GM19238 (cell line): ENCODE results near the gene PLK5.
"Not testable (repeated sequence)": the region's sequence is repeated elsewhere in the genome, so short reads cannot be mapped to it uniquely, and the experiment has no call there.

Source experiments
- DNase-seq: peaks from one replicate; pipeline ENCODE4 v3.0.0; 2011; ENCODE audit warnings: low spot score; ENCODE audit not compliant: insufficient read length

PLK5 gene, protein sequence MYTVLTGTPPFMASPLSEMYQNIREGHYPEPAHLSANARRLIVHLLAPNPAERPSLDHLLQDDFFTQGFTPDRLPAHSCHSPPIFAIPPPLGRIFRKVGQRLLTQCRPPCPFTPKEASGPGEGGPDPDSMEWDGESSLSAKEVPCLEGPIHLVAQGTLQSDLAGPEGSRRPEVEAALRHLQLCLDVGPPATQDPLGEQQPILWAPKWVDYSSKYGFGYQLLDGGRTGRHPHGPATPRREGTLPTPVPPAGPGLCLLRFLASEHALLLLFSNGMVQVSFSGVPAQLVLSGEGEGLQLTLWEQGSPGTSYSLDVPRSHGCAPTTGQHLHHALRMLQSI

DNA sequence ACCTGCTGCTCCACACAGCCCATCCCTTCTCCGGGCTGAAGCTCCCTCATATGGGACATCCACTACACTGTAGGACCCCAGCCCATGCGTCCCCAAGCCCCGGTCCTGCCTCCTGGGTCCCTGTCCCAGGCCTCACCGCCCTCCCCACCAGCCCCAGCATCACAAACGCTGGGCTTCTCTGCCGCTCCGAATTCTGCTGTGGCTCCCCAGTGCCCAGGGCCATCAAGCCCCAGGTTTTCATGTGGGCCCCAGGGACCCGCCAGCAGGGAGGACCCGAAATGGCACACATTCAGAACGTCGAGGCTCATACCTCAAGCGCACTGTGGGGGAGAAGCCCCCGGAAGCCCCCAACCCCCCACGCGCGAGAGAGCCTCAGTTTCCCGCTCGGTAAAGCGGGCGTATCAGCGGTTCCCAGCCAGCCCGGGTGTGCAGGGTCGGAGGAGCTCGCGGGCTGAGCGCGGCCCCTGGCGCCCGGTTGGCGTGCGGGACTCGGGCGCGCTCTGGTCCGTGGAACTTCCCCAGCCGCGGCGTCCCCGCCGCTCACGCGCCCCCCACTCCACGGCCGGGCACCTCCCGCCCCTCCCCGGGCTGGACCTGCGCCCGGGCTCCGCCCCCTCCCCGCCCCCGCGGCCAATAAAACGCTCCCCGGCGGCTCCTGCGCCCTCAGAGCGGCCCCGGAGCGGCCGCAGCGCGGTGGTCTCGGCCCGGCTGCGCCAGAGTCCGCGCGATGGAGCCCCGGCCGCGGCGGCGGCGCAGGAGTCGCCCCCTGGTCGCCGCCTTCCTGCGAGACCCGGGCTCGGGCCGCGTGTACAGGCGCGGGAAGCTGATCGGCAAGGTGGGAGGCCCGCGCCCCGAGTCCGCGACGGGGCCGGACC lies at the start of gene PLK5:
Gene PLK5, plus strand, starts transcription at position 666 of the 875 bp plus-strand sequence. CDS start 2,920 bp downstream, outside the sequence.
- no peak for DNase-seq

DNA sequence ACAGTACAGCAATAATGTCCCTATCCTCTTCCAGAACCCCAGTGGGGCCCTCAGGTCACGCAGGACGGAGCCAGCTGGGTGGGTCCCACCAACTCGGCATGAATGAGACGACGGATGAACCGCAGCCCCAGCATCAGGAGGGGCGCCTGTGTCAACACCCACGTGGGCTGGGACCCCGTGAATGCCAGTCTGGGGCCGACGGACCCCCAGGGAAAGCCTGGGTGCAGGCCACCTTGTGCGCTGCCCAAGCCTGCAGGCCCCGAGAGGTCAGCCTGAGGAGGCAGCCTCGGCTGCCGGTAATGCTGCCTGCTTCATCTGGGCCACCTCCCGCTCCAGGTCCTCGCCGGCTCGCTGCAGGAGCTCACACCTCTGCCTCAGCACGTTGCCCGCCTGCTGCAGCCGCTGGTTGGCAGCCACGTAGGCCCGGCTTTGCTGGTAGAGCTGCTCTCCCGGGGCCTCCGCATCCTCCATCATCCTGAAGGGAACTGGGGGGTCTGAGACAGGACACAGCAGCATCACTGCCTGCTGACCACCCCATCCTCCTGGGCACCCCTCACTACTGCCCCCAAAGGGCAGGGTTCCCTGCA lies 49.0 kb upstream of the PLK5 start:
- no peak for DNase-seq

DNA sequence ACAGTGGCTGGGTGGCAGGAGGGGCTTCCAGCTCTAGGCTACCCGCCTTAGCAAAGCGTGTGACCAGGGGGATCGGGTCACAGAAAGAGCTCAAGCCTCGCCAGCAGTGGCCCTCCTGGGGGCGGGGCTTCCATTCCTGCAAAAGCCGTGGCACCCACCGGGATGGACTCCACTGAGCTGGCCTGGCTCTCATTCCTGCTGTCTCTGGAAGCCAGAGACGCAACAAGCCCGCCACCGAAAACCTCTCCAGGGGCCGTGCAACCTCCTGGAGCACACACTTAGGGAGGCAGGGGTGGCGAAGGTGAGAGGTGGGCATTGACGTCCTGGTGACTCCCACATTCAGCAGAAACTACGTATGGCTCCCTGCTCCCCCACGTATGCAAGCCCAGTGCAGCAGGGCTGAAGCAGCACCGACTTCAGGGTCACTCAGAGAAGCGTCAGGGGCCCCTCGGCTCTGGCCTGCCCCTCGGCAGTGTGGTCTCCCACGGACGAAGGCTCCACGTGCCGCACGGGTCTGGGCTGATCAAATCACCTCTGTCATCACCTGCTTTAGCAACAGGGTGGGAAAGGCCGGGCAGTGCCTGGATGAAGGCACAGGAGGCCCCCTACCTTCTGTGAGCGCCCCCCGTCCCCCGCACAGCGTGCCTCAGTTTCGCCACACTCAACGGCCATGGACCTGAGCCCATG lies 48.0 kb upstream of the PLK5 start:
- DNase-seq: no peak

DNA sequence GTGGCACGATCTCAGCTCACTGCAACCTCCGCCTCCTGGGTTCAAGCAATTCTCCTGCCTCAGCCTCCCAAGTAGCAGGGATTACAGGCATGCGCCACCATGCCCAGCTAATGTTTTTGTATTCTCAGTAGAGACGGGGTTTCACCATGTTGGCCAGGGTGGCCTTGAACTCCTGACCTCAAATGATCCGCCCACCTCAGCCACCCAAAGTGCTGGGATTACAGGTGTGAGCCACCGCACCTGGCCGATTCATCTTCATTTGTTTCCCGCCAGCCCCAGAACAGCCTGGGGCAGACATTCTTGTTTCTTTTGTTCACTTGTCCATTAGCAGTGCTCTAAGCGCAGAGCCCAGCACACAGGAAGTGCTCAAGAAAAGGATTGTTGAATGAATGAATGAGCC lies 46.8 kb upstream of the PLK5 start:
- DNase-seq: not testable (repeated sequence)

DNA sequence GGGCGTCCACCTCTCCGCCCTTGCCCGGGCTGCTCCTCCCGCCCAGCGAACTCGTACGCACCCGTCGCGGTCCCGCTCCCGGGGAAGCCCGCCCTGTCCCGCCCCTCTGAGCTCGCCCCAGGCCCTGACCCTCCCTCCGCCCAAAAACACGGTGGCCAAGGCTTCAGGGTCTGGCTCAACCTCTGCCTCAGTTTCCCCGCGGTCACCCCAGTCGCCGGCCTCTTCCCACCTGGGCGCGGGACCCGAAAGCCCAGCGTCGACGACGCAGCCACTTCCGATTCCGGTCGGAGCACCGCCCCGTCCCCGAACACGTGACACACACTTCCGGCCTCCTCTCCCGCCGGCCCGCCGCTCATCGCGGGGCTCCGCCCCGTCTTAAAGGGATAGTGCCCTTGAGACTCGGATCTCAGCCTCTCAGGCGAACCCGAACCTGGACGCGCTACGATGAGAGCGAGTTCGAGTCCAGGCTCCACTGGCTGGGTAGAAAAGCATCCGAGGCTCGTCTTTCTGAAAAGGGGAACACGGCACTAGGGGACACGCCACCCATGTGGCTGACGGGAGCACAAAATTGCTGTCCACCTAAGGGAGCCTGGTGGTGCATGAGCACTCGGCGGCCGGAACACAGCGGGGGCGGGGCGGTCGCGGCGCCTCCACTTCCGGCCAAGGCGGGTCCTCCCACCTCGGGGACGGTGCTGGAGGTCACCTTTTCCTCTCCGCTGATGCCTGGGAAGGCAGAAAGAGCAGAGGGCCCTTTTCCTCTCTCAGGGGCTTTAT lies 44.8 kb upstream of the PLK5 start, which contains the start of gene C19orf25:
Gene C19orf25, minus strand, starts transcription at position 282 of the 774 bp plus-strand sequence. CDS start 312 bp downstream, outside the sequence.
- peak; percentile 99 for DNase-seq

DNA sequence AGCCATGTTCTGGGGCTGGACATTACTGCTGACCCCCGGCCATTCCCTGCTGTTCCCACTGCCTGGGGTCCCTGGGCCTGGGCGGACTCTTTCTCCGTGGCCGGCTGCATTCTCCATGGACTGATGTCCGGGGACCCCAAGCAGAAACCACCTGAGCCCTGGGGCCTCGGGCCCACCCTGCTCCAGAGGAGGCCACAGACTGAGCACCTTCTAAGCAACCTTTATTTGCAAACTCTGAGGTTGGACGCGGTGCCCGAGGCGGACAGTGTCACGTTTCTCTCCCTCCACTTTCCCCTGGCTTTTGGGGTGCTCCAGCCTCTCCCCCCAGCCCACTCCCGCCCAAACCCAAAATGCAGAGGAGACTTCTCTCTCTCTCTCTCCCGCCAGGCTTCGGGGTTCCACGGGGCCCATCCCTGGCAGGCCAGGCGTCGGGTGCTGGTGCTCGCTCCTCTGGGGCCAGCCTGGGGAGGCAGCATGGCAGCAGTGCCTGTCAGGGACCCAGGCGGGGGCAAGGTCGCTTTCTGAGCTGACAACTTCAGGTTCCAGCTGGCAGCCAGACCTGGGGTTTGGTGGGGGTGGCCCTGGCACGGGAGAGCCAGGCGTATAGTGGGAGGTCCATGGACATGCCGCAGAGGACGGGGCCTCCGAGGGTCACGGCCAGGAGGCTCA lies 42.5 kb upstream of the PLK5 start:
- DNase-seq: no peak

DNA sequence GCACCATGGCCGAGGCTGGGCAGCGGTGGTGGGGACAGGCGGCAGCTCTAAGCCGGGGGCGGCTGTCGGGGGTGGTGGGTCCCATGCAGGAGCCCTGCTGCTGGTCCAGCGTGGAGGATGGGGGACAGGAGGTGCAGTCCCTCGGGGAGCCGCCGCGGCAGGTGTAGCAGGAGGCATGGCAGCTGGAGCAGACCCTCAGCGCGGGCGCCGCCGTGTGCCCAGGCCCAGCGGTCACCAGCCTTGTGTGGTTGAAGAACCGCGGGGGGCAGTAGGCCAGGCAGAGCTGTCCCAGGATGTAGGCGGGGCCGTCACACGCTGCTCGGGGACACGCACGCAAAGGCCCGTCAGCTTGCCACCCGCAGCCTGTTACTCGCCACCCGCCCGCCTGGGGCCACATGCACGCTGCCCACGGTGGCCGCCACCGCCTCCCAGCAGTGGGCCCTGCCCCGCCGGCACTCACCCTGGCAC lies 42.0 kb upstream of the PLK5 start:
- DNase-seq: no peak

DNA sequence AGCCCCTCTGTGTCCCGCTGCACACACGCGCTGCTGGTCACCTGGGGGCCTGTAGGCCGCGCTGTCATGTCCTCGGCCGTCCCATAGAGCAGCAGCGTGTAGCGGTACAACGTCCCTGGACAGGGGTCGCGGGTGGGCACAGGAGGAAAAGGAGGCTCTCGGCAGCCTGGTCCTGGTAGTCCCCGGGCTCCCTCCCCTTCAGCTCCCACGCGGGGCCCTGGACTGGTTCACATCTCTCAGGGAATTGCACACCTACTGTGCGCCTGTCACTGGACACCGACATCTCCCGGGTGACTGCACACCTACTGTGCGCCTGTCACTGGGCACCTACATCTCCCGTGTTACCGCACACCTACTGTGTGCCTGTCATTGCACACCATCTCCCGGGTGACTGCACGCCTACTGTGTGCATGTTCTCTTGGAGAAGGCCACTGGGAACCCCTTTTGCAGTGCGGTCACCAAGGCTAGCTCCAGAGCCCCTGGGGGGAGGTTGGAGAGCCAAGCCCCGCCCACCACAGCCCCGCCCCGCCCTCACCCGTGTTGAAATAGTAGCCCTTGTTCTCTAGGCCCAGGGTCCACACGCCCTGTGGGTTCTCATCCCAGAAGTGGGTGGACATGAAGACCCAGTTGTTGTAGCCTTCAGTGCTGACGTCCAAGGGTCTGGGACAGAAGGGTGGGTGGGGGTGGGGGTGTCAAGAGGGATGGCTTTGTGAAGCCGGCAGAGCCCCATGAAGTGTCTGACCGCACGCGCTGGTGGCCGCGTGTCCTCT lies 41.3 kb upstream of the PLK5 start:
- no peak for DNase-seq

DNA sequence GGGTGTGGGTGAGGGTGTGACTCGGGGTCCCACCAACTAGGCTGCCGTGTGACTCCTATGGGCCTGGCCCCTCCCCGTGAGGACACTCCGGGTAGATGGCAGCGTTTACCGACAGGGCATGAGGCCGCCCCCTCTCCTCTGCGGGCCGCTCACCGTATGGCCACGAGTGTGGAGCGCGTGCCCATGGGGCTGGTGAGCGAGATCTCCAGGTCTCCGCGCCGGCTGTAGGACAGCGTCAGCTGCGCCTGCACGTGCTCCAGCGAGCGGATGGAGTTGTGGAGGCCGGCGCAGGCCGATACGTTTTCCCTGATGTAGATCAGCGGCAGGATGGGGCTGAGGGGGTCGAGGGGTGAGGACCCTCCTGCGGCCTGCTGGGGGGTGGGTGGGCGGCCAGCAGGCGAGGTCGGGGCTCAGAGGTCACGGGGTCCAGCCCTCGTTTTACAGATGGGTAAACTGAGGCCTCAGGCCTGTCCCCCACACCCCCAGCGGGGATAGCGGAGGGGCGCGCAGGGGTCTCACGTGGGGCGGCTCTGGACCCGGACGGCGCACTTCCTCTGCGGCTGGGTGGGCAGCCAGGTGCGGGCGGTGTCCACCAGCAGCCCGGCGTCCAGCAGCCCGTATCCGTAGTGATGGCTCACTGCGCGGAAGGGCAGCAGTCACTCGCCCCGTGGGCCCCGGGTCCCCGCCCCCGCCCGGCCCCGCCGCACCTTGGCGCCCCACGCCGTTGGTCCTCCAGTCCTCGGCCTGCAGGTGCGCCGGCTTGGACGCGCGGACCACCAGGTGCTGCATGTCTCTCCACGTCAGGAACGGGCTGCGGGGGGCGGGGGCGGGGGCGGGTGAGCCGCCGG lies 40.5 kb upstream of the PLK5 start:
- no peak for DNase-seq

DNA sequence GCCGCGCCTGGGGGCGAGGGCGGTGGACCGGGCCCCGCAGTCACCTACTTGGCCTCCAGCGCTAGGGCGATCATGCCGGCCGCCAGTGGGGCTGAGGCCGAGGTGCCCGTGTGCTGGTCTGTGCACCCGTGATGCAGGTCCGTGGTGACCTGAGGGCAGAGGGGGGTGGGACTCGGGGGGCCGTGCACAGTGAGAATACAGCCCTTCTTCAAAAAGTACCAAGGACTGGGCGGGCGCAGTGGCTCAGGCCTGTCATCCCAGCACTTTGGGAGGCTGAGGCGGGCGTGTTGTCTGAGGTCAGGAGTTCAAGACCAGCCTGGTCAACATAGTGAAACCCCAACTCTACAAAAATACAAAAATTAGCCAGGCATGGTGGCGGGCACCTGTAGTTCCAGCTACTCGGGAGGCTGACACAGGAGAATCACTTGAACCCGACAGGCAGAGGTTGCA lies 39.9 kb upstream of the PLK5 start:
- DNase-seq: no peak

DNA sequence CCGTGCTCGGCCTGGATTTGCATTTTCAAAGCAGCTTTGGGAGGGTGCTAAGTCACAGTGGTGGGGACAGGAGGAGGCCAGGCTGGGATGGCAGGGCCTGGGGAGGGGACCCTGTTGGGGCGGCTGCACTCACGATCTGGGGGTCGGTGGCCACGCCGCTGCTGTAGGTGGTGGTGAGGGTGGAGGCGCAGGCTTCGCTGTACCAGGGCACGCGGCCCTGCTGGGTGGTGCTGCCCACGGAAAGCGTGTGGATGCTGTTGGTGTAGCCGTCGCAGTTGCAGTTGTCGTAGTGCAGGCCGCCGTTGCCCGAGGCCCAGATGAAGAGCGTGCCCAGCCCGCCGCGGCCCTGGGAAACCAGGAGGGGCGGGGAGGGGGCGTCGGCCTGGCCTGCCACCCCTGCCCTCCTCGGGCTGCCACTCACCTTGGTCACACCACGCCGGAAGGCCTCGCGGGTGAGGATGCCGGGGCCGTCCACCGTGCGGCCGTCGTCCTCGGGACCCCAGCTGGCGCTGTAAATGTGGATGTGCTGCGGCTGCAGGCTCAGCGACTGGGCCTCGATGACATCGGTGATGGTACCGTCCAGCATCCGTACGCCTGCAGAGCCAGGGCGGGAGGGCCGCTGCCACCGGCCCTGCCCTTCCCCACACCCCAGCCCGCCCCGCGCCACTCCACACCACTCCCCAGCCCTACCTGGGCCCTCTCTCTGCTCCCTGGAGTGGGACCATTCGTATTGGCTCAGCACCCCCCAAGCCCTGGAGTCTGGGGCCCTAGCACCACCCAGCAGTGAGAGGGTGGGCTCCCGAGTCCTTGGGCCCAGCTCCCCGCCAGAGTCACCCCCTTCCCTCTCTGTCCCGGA lies 36.9 kb upstream of the PLK5 start:
- no peak for DNase-seq

DNA sequence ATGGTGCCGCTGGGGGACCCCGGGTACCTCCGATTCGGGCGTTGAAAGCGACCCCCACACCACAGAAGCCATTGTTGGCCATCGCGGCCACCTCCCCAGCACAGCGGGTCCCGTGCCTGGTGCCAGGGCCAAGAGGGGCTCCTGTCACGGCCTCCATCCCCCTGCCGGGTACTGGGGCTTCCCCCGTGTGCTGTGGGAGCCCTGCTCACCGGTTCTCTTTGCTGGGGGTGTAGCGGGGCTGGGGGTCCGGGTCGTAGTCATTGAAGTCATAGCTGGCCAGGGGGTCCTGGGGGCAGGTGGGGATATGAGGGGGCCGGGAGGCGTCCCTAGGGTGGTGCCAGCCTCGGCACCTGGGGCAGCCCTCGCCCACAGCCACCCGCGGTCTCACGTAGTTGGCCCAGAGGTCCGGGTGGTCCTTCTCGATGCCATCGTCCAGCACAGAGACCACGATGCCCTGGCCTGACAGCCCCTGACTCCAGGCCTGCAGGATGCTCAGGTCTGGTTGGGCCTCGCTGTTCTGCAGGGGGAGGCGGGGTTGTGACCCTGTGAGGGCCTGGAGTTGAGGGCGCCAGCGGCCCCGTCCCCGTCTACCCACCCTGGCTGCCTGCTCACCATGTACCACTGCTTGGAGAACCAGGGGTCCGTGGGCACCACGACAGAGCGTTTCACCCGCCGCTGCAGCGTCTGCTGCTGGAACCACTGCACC lies 36.1 kb upstream of the PLK5 start:
- DNase-seq: no peak

DNA sequence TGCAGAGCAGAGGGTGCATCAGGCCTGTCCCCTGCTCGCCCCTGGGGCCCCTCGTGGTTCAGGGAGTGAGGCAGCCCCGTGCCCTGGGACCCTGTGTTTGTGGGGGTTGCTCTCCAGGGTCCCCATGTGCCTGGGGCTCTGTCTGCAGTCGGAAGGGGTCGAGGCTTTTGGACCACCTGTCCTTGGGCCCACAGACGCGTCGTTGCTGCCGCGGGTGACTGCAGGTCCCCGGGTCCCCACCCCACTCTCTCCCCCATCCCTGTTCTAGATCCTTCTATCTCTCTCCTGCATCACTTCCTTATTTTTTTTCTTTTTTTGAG lies 35.6 kb upstream of the PLK5 start:
- DNase-seq: no peak

DNA sequence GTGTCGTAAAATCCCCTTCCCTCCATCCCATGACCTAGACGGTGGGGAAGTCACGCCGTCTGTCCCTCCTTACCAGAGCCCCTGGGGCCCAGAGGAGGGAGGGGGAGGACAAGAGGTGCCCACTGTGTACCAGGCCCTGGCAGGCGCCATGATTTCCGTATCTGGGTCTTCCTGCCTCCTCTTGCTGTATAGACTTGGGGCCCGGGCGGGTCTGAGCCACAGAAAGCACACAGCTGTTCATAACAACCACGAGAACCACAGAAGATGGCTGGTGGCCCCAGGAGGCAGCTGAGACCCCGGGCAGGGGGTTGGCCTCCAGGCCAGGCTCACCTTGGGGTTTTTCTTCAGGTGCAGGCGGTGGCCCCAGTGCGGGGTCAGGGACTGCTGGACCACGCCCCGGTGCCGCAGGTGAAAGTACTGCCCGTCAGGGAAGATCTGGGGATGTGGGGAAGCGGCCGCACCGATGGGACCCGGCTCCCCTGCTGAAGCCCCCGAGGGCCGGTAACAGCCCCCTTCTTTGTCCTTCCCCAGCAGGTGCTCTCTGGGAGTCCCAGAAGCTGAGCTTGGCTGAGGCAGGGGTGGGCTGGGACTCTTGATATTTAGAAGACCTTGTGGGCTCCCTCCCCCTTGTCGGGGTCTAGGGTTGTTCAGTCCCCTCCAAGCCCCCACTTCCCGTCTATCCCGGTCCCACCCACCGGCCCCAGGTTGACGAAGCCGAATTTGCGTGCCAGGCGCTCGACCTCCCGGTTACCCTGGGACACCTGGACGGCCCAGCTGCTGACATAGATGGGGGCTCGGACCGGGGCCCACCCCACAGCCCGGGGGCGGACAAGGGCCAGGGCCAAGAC lies 34.2 kb upstream of the PLK5 start:
- DNase-seq: no peak

DNA sequence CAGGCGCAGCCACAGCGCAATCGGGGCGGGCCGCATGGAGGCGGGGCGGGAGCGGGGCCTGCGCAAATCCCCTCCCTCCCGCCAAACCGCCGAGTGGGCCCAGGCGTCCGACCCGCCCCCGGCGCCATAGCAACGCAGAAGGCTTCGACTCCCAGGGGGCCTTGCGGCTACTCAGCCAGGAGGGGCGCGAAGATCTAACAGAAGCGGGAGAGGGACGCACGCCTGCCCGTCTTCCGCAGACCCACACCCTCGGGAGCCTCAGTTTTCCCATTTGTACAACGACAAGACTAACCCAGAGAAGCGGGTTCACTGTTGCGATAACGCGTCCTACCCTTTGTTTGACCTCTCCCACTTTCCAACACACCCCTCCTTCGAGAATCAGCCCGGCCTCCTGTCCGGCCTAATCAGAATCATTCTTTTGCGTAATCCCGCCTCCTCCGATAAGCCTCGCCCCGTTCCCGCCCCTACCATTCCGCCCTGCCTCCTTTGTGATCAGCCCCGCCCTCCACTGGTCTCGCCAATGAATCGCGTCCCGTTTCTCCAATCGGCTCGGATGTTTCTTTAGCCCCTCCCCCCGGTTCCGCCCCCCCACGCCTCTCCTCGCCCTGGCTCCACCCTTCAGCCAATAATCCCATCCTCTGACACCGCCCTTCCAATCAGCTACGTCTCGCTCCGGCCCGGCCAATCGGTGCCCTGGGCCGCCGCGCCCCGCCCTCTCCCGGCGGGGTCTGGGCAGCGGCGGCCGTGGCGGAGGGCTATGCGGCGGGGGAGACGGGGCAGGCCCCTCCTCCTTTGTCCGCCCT lies 33.4 kb upstream of the PLK5 start, which contains the start of gene PCSK4:
Gene PCSK4, minus strand, starts transcription at position 40 of the 803 bp plus-strand sequence. Its CDS starts 4 bp downstream, at position 36.
- DNase-seq: peak; percentile 97
